ENCODE data around the gene LYRM4.
"Not testable (repeated sequence)": the region's sequence is repeated elsewhere in the genome, so short reads cannot be mapped to it uniquely, and the experiment has no call there.

The LYRM4 gene

GRCh38 chr6:5138995-5139827, 121.5 kb downstream of the LYRM4 start:
- no peak for DNase-seq

DNA sequence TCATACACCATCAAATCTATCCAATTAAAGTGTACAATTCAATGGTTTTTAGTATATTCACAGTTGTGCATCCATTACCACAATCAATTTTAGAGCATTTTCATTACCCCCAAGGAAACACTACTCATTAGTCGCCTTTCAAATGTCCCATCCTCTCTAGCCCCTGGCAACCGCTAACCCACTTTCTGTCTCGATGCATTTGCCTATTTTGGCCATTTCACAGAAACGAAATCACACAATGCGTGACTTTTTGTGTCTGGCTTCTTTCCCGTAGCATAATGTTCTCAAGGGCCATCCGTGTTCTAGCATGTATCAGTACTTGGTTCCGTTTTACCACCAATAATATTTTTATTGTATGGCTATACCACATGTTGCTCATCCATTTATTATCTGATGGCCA, 123.9 kb downstream of the LYRM4 start:
- no peak for DNase-seq

DNA sequence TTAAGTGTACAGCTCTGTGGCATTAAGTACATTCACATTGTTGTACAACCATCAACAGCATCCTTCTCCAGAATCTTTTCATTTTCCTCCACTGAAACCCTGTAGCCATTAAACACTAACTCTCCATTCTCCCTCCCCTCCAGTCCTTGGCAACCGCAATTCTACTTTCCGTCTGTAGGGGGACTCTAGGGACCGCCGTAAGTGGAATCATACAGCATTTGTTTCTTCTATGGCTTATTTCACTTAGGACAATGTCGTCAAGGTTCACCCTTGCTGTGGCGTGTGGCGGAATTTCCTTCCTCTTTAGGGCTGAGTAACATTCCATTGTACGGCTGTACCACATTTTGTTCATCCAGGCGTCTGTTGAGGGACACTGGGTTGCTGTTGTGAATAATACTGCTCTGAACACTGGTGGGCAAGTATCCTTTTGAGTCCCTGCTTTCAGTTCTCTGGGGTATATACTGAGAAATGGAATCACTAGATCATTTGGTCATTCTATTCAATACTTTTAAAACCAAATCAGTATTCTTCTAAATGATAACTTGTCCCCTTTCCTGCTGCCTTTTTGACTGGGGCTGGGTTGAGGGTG, 124.9 kb downstream of the LYRM4 start:
- peak; percentile 40 for DNase-seq

- DNase-seq: no peak
Measured at GRCh38 chr6:5133943-5134342, 126.8 kb downstream of the LYRM4 start.

DNA sequence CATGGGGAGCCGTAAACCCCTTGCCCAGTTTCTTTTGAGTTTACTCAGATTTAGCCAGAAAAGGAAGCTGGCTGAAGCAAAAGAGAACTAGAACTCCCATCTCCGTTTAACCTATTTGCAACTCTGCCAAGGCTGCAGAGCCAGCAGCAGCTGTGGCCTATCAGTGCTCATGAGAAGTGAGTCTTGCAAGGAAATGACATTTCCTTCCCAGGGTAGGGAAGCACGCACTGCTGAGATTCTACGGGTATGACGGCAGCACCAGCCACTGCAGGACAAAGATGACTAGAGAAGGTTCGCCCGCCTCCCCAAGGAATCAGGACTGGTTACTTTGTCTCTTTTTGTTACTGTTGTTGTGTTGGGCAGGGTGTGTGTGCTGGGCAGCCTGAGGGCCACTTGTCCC, 128.0 kb downstream of the LYRM4 start:
- DNase-seq: no peak

GRCh38 chr6:5130135-5130866, 130.4 kb downstream of the LYRM4 start:
- DNase-seq: no peak

GRCh38 chr6:5128351-5128750, 132.4 kb downstream of the LYRM4 start:
- DNase-seq: no peak

DNA sequence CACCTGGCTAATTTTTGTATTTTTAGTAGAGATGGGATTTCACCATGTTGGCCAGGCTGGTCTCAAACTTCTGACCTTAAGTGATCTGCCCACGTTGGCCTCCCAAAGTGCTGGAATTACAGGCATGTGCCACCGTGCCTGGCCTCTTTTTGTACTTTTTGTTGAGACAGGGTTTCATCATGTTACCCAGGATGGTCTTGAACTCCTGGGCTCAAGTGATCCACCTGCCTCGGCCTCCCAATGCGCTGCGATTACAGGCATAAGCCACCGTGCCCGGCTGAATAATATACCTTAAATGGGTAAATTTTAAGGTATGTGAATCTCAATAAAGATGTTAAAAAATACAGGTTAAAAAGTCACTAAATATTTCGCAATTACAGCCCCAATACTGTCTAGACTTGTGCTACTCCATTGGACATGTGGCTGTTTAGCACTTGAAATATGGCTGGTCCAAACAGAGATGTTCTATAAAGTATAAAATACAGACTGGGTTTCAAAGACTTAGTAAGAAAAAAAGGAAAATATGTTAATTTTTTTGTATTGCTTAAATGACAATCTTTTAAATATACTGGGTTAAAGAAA, 133.6 kb downstream of the LYRM4 start:
- no peak for DNase-seq

- no peak for DNase-seq
Measured at GRCh38 chr6:5126214-5126613, 134.5 kb downstream of the LYRM4 start.

GRCh38 chr6:5125152-5126006, 135.4 kb downstream of the LYRM4 start:
- no peak for DNase-seq

GRCh38 chr6:5124526-5124925, 136.2 kb downstream of the LYRM4 start:
- DNase-seq: no peak

- DNase-seq: no peak
Measured at GRCh38 chr6:5123296-5124143, 137.2 kb downstream of the LYRM4 start.

DNA sequence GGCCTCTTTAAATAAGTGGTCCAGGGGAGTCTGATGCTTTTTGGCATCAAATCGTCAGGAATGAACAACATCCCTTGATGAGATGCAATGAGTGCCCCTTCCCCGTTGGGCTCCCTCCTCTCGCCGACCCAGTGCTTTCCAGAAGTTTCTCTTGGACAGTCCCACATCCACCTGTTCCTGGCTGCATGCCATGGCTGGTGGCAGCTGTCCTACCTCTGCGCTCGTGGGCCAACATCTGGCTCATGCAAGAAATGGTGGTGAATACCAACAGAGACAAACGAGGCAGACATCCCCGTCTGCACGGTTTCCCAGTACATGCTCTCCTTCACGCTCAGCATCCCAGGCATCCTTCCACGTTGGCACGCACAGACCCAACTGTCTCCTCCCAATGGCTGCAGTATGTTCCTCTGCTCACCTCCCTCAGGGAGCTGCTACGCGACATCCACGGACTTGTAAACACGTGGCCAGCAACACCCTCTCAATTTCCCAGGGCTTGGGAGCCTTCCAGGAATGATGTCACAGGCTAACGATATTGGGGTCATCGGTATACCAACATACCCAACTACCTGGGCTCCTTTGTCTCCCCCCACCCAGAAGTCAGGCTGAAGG, 138.1 kb downstream of the LYRM4 start:
- DNase-seq: no peak

DNA sequence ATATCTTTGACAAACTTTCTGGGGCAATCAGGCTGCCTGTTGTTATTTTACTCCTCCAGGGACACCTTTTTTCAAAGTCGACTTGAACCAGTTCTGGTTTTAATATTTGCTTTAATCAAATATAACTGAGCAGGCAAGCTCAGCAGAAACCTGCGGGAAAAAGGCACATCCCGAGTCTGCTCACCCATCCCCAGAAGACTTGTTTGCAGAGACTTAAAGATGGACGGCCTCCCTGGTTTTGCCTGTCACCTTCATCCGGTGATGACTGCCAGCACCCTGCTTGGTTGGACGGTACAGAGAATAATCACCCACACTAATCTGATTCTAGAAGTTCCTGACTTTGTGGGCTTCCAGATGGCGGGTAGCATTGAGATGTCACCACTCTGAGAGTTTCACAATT, 138.8 kb downstream of the LYRM4 start:
- no peak for DNase-seq

DNA sequence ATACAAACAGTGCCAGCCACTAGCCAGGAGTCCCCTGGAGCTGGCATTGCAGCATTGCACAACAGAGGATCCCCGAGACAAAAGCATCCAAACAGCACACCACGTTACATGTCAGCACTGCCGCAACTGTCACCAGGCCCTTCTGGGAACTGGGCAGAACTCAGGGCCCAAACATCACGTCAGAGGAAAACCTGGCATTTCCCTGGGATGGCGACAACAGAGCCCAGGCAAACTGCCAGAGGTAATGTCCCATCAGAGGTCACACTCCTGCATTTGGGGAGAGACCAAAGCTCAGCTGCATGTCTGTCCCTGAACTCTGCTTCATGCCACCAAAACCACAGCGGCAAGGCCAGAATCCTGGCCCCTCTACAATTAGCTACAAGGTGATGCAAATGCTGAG, 139.3 kb downstream of the LYRM4 start:
- no peak for DNase-seq

DNA sequence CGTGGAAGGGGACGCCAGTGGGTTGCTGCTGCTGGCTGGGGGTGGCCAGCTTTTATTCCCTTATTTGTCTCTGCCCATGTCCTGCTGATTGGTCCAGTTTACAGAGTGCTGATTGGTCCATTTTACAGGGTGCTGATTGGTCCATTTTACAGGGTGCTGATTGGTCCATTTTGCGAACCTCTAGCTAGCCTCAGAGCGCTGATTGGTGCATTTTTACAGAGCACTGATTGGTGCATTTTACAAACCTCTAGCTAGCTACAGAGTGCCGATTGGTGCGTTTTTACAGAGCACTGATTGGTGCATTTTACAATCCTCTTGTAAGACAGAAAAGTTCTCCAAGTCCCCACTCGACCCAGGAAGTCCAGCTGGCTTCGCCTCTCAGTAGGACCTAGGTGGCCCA, 140.2 kb downstream of the LYRM4 start:
- not testable (repeated sequence) for DNase-seq

- no peak for DNase-seq
Measured at GRCh38 chr6:5120011-5120410, 140.7 kb downstream of the LYRM4 start.

GRCh38 chr6:5119090-5119951, 141.4 kb downstream of the LYRM4 start:
- DNase-seq: no peak

DNA sequence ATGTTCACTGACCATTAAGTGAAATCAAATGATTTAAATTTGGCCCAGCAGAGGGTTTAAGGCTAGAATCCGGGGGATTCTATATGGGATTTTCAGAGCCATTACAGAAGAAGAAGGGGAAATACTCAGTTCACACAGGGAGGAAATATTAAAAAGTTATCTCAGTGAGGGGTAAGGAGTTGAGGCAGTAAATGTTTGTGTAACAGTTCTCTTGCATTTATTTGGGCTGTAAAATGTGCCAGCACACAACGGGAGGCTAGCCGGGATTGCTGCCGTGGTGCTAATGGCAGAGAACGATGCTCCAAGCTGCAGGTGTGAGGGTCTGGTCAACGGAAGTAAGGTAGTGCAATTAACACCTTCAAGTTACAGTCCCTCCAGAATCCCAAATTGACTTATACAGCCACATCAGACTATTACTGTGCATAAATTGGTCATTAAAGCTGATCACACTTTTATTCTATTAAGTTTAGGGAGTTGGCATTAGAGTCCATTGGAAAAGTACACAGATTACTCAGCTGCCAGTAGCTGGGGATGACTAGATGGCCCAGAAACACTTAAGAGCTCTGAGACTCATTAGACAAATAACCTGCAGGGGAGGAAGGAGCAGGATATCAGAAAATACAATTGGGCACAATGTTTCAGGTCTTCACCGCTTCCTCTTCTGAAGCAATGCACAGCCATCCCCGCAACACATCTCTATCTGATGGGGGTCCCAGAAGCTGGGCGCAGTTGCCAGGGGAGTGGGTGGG, 144.3 kb downstream of the LYRM4 start:
- DNase-seq: no peak
